22Rv1 (cell line): ENCODE results near the gene TRAPPC14.

Experiments used
- H3K27ac ChIP-seq: fragments of 450-650 bp; 2 replicates; pipeline ENCODE4 v1.5.1; 2017
- ZFX ChIP-seq: fragments of 450-650 bp; IDR thresholded peaks from 2 replicates; pipeline ENCODE4 v1.6.1; 2017; ENCODE audit warnings: antibody characterized with exemption, borderline replicate concordance
- TF ChIP-seq, protein P1 (sequence below): fragments of 450-650 bp; IDR thresholded peaks from 2 replicates; pipeline ENCODE4 v1.5.1; 2017; ENCODE audit warnings: mild to moderate bottlenecking

The TRAPPC14 gene

DNA sequence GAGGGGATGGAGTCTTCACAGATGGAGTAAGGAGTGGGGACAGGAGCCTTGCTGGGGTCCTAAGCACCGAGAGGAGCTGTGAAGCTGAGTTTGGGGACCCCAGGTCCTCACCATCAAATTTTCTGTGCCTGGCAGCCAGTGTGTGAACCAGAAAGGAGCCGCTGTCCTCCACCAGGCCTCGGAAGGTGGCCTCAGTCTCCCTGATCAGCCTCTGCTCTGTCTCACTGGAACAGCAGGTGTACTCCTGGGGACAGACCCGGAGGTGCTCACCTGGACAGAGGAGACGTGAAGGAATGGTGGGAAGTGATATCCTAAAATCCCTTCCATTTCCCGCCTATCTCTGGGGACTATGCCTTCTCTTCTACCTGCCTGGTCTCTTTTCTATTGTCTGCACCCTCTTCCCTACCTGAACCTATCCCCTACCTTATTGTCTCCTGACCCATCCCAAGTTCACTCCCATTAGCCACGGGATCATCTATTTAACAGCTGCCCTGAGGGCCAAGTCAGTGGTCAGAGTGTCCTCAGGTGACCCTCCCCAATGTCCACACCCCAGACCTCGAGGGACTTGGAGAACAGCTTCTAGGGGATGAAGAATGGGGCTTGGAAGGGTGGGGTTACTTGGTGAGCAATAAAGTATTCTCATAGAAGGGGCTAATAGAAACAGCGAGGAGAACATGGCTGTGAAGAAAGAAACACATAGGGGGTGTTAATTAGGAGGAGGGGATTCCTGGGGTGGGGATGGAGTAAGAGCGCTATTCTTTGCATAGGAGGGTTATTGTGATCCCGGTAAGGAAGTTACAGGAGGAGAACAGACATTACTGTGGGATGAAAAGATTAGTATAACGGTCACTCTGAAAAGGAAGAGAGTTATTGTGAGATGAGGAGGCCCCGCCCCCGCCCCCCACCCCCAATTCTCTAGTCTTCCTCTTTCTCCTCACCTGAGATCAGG lies 17.8 kb upstream of the TRAPPC14 start:
- peak overlapping the region; percentile 39; the same call in 1 of the 2 replicates for H3K27ac ChIP-seq
- TF ChIP-seq ZFX = no peak
- TF ChIP-seq, protein P1, sequence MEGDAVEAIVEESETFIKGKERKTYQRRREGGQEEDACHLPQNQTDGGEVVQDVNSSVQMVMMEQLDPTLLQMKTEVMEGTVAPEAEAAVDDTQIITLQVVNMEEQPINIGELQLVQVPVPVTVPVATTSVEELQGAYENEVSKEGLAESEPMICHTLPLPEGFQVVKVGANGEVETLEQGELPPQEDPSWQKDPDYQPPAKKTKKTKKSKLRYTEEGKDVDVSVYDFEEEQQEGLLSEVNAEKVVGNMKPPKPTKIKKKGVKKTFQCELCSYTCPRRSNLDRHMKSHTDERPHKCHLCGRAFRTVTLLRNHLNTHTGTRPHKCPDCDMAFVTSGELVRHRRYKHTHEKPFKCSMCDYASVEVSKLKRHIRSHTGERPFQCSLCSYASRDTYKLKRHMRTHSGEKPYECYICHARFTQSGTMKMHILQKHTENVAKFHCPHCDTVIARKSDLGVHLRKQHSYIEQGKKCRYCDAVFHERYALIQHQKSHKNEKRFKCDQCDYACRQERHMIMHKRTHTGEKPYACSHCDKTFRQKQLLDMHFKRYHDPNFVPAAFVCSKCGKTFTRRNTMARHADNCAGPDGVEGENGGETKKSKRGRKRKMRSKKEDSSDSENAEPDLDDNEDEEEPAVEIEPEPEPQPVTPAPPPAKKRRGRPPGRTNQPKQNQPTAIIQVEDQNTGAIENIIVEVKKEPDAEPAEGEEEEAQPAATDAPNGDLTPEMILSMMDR = no peak

DNA sequence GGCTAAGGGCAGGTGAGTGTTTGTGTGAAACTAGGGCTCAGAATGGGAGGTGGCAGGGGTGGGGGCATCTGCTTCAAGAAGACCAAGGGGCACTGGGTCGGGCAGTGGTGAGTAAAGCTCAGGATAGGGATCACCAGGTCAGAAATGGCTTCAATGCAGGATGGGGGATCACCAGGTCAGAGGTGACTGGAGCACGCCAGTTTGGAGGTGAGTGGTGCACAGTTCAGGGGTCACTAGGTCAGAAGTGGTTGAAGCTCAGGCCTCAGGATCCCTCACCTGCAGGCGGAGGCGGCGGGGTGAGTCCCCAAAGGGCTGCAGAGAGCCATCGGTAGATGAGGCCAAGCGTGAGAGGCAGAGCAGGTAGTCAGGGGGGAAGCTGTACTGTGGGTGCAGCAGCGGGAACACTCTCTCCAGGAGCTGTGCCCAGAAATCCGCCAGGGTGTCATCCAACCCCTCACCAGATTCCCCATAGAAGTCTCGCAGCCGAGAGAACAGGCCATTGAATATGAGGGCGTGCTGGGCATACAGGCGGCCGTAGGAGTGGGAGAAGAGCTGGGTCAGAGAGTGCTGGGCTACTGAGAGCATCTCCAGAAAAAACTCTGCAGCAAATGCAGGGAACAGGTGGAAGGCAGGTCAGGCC lies 16.9 kb upstream of the TRAPPC14 start:
- H3K27ac ChIP-seq = no peak overlapping the region
- TF ChIP-seq, protein P1 = no peak
- TF ChIP-seq ZFX = no peak

DNA sequence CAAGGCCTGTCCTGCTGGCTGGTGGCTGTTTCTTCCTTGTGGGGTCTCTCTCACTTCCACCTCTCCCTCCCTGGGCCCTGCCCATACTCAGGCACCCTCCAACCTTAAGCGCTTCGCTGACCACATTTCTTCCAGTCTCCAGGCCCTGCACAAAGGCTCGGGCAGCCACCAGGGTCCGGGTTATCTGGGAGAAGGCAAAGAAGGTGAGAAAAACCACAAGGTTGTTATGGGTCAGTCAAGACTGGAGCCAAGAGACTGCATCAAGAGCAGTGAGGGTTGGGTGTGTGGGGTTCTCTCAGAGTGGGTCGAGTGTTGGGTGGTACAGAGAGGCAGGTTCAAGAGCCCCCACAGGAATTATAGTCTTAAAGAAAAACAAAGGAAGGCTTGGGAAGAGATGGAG lies 16.1 kb upstream of the TRAPPC14 start:
- no peak for TF ChIP-seq ZFX
- TF ChIP-seq, protein P1 = no peak
- no peak overlapping the region for H3K27ac ChIP-seq

DNA sequence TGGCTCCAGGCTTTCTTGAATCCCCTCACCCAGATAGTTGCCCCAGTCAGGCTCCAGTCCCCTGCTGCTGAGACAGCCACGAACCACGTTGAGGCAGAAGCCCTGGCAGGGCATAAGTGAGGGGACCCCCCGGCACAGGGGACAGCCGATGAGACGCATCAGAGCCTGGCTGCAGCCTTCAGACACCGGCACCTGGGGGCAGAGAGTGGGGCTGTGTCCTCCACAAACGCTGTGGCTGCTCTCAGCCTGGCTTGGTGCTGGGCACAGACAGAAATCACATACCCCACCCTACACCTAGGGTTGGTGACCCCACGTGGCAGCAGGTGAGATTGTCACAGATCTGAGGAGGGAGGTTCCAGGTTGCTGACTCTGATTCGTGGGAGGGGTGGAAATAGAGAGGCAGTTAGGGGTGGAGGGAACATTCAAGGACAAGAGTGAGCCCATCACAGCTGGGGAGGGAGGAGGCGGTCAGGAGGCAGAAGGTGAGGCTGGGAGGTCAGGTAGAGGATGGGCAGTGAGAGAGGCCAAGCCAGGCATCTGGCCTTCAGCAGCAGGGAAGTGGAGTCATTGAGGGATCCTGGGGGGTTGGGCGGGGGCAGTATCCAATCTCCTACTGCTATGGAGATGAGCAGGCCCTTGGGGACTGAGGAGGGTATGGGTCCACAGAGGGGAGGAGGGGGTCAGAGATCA lies 15.4 kb upstream of the TRAPPC14 start:
- H3K27ac ChIP-seq = no peak overlapping the region
- no peak for TF ChIP-seq ZFX
- TF ChIP-seq, protein P1 = no peak

DNA sequence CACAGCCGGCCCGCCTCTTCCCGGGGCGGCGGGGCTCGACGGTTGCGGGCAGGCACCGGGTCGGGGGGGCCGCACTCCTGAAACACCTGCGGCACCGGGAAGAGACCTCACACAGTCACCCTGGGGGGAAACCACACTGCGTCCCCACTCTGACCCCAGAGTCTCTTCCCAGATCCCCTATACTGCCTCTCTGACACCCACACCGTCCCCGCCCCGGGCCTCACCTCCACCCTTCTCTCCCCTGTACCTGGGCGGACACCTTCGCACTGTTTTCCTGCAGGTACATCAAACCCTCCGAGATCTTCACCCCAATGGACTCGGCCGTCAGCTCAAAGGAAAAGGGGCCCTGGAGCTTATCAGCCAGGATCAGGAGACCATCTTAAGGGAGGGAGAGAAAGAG lies 13.3 kb upstream of the TRAPPC14 start:
- TF ChIP-seq ZFX = no peak
- TF ChIP-seq, protein P1 = no peak
- H3K27ac ChIP-seq = no peak overlapping the region

DNA sequence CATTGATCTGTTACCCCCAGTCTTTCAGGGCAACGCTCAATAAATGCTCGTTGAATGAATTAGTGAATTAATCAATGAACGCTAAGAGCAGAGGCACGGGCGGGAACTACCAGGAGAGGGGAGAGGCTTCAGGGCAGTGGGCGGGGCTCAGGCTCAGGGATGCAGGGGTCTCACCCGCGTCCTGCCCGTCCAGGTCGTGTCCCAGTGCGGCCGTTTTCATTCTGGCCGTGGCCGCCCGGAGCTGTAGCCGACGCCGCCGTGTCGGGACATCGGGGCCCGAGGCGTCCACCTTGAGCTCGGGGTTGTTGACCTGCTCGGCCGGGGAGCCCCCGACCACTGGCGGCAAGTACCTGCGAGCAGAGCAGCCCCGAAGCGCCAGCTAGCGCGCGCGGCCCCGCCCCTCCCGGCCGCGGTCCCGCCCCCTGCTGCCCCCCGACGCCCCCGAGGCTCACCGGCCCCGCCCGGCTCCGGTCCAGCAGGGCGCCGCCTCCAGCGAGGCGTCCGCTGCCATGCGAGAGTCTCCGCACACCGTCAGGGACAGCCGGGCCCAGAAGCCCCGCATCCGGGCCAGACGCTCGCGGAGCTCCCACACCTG lies 12.7 kb upstream of the TRAPPC14 start:
- TF ChIP-seq ZFX = no peak
- TF ChIP-seq, protein P1 = no peak
- H3K27ac ChIP-seq = no peak overlapping the region
